Pons (tissue), 1 donor: ENCODE data around the gene SPOCK1.

ENCODE experiments used
- DNase-seq: peaks from one replicate; pipeline ENCODE4 v3.0.0-alpha.2; 2016; ENCODE audit warnings: low spot score

Gene SPOCK1

DNA sequence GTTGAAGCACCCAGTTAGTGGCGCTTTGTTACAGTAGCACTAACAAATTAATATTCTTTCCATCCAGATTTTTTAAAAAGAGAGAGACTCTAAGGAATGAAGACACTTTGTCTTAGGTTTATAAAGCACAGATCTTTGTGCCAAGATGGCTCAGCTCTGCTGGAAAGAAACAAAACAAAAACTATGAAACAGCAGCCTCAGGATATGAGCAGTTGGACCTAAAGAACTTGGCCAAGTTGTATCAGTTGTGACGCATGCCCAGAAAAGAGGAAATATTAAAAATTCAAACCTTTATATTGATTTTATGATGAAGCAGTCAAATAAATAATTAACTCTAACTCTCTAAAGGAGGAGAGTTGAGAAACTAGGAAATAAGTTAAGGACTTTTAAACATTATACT is 427.2 kb downstream of the SPOCK1 start:
- DNase-seq: no peak

DNA sequence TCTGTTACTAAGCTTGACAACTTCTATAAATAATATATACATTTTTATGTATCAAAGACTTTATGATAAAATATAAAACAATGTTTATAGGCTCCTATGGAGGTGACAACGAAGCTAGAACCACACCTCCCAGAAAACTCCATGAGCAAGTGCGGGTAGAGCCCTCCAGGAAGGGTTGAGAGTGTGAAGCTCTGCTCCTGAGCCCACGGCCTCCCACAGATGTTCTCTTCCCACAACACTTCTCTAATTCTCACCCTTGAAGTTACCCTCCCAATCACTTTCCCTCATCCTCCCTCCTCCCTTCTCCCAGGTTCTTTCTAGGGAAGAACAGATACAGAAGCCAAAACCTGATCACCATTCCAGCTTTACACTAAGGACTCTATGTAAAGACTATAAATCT is 427.6 kb downstream of the SPOCK1 start:
- DNase-seq: no peak

DNA sequence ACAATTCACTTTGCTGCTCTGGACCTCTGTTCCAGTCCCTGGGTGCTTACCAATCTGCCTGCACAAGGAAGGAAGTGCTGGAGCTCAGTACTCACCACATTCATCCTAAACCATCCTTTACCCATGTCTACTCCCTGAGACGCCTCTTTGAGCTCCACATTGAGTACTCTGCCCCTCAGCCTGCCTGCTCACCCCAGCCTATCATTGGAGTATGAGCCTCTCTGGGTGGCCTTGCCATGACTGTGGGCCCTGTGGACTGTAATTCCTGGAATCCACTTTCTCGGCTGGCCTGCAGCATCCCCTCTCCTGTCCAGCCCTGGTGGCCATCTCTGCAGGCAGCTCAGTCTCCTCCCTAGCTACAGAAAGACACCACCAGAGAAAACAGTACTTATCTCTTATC is 428.6 kb downstream of the SPOCK1 start:
- no peak for DNase-seq

DNA sequence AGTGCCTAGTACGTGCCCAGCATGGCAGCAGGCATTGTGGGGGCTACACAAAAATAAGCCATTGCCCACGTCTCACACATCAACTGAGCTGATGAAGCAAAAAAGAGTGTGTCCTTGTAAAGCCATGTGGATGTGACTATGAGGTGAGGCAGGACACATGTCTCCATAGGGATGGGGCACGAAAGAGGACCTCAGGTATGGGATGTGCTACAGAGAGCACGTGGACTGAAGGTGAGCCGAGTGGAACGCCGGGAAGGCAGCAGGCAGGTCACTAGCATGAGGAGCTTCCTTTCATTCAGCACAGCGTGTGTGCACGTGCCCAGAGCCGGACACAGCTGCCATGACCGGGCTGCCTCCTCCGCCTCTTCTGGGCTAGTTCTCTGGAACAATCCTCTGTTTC is 429.8 kb downstream of the SPOCK1 start:
- no peak for DNase-seq

DNA sequence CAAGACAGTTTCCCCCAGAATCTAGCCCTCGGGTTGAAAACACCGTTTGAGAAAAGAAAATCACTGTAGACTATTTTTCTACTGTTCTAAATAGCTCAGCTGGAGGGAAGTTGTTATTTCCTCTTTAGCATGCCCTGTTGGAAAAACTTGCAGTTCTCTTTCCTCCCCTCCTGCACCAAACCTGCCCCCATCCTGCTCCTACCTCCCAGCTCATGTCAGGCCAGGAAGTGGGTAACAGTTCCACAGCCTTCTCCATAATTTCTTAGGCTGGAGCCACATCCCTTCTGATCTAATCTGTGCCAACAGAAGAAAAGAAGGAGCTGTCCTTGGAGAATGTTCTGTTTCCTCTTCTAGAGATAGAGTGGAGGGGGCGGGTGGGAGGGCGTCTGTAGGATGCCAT is 437.7 kb downstream of the SPOCK1 start:
- no peak for DNase-seq

DNA sequence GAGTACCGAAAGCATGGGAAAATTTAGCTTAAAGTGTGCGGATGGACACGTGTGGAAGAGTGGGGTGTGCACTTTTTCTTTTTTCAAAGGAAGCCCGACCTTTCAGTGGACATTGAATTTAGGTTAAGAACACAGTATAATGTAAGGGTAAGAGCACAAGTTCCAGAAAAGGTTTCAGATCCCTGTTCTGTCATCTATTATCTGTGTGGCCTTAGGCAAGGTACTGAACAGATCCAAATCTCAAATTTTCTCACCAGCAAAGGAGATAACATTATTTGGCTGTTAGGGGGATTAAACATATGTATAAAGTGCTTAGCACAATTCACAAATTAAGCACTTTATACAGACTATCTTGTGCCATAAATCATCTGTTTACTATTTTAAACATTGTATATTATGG is 441.0 kb downstream of the SPOCK1 start:
- no peak for DNase-seq

DNA sequence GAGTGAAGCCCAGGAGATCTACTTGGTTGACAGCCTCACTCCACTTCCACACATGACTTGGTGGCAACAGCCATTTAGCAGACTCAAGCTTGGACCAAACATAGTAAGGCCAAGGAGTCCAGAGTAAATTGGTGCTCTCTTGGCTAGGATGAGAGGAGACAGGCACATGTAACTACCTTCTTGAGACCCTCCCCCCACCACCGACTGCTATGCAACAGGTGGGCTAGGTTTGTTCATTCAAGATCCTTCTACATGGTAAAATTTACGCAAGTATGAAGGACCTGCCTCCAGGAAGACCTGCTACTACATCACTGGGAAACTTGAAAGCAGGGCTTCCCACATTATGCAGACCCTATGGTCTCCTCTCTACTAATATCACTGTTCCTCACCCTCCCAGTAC is 442.4 kb downstream of the SPOCK1 start:
- no peak for DNase-seq

DNA sequence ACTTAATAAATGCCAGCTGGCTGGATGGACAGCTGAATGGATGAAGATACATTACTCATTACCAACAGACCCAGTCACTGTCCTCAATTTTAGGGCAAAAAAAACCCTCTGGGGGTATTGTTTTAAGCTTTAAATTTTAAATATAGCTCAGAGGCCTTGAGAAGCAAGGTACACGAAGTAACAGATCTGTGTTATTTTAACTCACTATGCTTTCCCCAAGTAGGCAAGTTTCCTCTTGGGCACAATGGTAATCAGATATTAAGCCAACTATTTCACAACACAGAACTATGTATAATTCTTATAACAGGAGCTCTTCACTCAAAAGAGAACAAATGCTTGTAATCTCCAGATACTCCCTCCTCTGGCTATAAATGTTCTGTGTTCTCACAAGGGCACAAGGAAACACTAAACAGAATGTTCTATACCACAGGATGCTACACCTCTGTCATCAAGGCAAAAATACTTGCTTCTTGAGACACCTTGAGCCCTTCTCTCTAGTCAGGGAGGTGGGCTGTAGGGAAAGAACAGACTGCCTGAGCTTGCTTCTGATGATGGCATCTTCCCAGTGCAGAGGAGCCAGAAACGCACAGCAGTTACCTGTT is 443.8 kb downstream of the SPOCK1 start:
- no peak for DNase-seq

DNA sequence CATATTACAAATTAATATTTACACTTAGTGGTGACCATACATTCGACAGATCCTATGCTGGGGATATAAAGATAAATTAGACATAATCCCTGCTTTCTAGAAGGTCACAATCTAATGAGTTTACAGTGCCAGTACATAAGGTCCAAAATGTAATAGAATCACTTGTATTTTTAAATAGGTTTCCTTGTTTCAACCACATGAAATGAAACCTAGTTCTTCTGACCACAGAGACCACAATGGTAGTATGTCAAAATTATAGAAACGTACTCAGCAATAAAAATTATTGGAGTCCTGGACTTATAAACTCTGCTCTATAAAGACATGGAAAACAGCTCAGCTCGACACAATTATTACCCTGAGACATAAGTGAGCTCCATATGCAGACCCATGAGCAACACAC is 444.3 kb downstream of the SPOCK1 start:
- DNase-seq: no peak

DNA sequence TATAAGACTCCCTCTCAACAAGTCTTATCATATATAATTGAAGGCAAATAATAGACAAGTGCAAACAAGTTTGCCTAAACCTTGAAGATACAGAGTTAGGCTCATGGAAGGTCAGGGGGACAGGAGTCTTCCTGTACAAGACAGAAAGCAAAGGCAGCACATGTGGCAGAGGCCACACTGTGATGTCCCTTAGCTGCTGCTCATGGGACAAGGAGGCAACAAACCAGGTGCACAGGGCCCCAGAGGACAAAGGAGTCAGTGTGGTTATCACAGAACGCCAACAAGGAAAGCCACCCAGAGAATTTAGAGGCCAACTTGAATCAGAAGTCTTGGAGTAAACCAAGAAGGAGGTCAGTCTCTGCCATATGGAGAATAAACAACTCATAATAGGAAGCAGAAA is 444.8 kb downstream of the SPOCK1 start:
- no peak for DNase-seq

DNA sequence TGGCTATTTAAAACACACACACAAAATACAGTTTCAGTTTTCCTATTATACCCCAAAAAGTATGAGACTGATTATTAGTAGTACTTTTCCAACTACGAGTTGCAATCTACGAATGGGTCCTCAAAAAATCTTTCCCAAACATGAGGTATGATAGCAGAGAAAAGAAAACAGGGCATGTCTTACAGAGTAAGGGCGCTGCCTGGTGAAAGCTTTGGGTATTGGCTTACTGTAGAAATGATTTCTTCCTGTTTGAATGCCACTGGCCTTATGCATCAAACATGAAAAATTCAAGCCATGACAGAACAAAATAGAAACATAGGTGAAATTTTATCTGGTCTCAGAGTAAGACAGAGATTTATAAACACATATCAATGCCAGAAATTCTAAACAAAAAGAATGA is 448.0 kb downstream of the SPOCK1 start:
- no peak for DNase-seq

DNA sequence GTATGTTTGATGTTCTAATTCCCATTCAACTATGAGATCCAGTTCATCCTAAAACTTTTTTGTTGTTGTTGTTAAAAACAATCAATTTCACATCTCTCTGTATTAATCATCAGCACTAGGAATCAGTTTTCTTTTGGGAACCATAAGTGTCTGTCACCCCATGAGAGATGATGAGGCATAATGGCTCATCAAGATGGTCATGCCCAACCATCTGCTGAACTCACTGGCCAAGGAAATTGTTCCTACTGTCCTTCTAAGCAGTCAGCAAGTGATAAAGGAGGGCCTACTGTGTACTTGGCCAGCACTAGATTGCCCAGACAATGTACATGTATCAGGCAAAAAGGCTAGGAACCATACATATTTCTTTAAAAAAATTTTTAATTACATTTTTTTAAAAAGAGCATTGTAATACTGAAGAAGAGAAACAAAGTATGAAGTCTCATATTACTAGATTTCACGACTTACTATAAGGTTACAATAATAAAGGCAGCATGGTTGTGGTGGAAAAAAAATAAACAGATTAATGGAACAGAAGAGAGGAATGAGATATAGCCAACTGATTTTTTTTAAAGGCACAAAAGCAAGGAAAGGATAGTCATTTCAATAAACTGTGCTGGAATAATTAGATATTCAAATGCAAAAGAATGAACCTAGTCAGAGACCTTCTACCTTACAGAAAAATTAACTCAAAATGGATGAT is 458.3 kb downstream of the SPOCK1 start:
- DNase-seq: no peak

DNA sequence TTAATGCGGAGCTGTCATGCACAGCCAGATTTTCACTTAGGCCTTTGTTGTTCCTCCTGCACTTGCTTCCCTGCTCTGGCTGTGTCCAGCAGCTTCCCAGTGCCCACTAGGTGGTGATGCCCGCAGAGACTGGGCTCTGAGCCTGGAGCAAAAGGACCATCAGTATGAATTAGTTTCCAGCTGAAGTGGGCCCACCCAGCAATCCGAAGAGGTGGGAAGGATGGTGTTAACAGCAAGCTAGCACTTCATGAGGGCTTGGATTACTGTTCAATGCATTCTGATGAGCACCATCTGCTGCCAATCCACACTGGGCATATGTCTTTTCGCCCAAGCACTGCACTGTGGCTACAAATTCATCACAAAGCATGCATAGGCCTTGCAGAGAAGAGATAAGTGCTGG is 459.1 kb downstream of the SPOCK1 start:
- peak; percentile 24 for DNase-seq

DNA sequence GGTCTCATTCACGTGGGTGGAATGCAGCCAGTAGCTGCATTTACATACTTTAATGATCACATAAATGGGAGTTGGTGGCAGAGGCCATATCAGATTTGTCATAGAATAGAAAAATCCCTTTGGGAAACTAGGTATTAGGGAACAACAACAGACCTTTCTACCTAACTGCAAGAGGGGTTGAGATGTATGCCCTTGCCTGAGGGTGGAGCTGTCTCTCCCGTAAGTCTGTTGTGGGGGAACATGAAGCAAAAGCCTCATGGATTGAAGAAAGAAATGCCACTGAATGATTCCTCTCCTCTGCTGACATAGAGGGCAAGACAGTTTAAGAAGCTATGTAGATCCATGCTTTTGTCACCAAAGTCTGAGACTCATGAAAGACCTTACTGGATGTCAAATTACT is 461.3 kb downstream of the SPOCK1 start:
- DNase-seq: no peak

DNA sequence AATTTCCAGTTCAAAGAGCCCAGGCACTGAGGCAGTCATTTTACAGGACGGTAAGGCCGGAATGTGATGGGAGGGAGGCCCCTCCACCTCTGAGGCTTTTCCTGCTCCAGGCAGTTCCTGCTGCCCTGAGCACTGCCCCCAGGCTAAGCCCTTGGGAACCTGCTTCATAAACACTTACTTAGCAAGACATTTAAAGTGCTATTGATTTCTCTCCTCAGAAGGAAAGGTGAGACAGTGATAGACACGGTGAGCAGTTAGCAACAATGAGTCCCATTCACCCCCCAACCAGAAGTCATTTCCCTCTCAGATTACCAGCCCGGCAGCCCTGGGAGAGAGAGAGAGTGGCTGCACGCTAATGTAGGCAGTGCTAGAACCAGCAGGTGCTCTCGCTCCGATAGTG is 462.5 kb downstream of the SPOCK1 start:
- no peak for DNase-seq

DNA sequence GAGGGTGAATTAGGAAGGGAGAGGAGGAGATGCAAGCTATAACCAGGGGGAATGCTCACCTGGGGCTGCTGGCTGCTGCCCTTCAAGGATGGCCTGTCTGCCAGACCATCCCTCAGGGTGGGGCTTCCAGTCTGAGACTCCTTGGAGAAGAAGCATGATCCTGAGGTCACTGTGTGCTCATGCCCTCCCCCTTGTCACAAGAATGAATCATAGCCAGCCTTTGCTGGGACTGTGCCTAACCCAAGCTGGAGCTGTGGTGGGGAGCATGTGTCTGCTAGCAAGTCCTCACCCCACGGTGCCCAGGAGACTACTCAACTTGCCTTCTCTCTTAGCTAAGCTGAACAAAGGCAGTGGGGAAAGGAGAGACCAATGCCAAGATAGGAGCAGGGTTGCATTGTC is 463.6 kb downstream of the SPOCK1 start:
- DNase-seq: no peak

DNA sequence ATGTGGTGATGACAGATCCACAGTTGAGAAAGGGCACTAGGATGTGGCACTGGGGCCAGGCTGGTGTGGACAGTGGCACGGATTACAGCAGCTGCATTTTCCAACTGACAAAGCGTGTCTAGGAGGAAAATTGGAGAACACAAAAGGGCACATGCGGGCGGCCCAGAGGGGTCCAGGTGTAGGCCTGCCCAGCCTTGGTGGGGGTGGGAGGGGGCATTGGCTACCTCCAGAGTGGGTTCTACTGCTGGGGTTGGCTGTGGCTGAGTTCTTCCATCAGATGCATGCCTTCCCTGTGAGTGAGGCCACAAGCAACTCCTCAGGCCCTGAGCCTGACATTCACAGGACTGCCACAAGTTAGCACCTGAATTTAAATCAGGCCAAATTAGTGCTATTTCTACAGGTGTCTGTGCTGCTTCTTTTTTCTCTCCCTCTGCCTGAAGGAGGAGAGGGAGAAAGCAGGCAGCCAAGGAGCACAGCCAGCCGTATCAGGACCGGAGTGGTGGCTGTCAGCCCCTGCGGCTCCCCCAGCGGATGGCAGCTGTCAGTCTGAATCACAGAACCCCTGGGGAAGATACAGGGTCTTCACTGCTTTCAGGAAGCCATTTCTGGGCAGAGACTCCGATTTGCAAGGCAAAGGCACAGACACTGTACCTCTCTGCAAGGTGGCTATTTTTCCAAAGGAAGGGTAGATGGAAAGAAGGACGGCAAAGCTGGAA is 464.2 kb downstream of the SPOCK1 start:
- no peak for DNase-seq

DNA sequence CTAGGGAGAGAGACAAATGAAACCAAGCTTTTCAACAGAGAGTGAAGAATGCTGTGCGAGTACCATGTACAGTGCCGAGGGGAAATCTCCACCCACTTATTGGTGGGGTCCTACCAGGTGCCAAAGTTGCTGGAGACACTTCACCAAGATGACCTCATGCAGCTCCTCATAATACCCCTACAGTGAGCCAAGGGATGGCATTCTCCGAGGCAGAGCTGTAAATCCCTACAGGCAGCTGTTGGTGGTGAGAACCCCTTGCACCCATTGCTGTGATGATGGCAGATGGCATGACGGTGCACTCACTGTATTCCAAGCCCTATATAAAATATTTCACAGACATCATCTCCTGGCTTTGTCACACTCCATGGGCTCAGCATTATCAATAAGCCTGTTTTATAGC is 464.9 kb downstream of the SPOCK1 start:
- no peak for DNase-seq

DNA sequence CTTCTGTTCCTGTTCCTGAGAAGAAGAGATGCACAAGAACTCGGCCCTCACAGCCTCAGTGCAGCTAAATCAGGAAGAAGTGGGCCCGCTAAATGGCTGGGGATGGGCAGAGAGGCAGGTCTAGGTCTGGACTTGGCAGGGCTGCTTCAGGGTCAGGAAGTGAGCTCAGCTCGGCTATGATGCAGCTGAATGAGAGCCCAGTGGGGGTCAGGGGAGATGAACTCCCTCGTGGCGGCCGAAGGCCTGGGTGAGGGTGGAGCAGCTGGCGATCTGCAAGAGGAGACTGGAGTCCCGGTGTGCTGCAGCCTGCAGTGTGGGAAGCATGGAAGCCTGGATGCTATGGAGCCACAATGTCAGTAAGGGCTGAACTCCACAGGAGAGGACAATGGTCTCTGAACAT is 466.2 kb downstream of the SPOCK1 start:
- no peak for DNase-seq

DNA sequence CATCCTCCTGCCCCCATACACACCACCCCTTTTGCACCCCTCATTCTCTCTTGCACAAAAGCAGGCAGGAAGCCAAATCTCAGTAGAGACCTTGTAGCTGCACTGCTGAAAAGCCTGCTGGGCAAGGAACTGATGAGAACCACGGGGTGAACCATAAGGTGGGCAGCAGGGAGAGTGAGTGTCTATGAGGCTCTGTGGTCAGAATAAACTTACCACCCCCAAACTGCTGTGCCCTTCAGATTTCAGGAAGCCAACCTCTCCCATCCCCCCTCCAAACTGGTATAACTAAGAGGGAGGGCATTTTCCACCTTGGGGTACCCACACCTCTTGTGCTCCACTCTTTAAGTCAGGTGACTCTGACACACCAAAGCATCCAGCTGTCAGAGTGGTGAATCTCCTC is 471.4 kb downstream of the SPOCK1 start:
- DNase-seq: no peak

DNA sequence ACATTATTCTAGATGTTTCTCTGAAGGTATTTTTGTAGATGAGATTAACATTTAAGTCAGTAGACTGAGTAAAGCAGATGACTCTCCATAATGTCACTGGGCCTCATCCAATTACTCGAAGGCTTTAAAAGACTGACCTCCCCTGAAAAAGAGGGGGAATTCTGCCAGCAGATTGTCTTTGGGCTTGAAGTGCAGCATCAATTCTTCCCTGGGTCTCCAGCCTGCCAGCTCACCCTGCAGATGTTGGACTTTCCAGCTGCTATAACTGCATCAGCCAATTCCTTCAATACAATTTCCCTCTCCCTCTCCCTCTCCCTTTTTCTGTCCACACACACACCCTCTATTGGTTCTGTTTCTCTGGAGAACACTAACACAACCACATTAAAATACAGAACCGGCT is 472.8 kb downstream of the SPOCK1 start:
- DNase-seq: no peak

DNA sequence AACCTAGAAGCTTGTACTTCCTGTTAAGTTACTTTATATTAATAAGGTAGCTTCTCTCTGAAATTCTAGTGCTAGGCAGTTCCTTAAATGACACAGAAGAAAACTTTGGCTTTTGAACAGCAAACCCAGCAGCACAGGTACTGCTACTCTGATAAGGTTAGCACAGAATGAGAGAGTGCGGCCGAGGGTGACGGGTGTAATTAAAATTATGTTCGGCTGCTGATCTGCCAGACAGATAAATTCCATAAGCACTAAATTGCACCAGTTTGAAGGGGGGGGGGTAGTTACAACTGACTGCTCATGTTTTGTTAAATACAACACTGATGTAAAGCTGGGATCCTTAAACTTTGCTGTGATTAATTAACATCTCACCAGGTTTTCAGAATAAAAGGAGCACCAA is 475.1 kb downstream of the SPOCK1 start:
- no peak for DNase-seq

DNA sequence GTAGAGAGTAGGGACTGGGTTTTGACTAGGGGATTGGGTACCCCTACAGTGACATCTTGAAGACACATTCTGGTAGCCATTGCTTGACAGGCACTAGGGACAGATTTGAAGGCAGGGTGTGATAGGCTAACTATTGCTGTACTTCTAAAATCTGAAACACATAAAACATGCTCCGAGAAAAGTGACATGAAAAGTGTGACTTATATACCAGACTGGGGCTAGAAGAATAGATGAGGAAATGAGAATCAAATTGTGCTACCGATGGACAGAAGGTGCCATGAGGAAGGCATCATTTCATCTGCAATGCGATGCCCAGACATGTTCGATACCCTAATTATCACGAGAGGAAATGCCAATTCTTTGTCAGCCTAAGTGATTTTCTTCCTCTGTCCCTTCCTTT is 475.8 kb downstream of the SPOCK1 start:
- no peak for DNase-seq

DNA sequence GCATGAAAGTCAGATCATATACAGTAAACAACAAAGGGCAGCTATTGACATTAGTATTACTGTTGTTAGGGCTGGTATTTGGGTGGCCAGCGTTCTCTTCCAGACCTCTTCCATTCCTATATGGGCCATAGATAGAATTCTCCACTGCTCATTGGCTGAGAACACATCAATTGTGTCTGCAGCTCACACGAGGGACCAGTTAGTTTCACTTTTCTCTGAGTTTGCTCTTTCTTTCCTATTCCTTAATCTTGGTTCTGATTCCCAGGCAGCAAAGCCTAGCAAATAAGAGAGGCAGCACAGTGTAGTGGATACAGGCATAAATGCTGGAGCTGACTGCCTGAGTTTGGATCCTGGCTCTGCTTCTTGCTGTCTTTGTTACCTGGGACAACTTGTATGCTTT is 476.4 kb downstream of the SPOCK1 start:
- DNase-seq: no peak
